Medulla oblongata (tissue), 1 donor: ENCODE measurements around the gene NUP93.
"Not testable (repeated sequence)": the region's sequence is repeated elsewhere in the genome, so short reads cannot be mapped to it uniquely, and the experiment has no call there.

Experiments
- DNase-seq: peaks from one replicate; pipeline ENCODE4 v3.0.0-alpha.2; 2015; ENCODE audit errors: extremely low spot score

Gene NUP93

GRCh38 chr16:56870276-56870888 lies 140.5 kb downstream of the NUP93 start:
- no peak for DNase-seq

GRCh38 chr16:56871172-56871593 lies 141.3 kb downstream of the NUP93 start:
- DNase-seq, result peak; percentile 44

- no peak for DNase-seq
Measured at GRCh38 chr16:56872863-56873391, 143.0 kb downstream of the NUP93 start.

GRCh38 chr16:56874800-56875199 lies 144.9 kb downstream of the NUP93 start:
- no peak for DNase-seq

- DNase-seq, result no peak
Measured at GRCh38 chr16:56876048-56876447, 146.1 kb downstream of the NUP93 start.

GRCh38 chr16:56877486-56878182 lies 147.7 kb downstream of the NUP93 start:
- DNase-seq, result no peak

GRCh38 chr16:56878282-56878854 lies 148.4 kb downstream of the NUP93 start:
- DNase-seq, result no peak

GRCh38 chr16:56879276-56879675 lies 149.3 kb downstream of the NUP93 start:
- no peak for DNase-seq

GRCh38 chr16:56880176-56880575 lies 150.2 kb downstream of the NUP93 start:
- no peak for DNase-seq

GRCh38 chr16:56880685-56881084 lies 150.8 kb downstream of the NUP93 start:
- no peak for DNase-seq

GRCh38 chr16:56882077-56882800 lies 152.3 kb downstream of the NUP93 start:
- no peak for DNase-seq

- no peak for DNase-seq
Measured at GRCh38 chr16:56883586-56883985, 153.7 kb downstream of the NUP93 start.

- no peak for DNase-seq
Measured at GRCh38 chr16:56884026-56884582, 154.2 kb downstream of the NUP93 start.

GRCh38 chr16:56884929-56885328 lies 155.0 kb downstream of the NUP93 start:
- DNase-seq, result not testable (repeated sequence)

- DNase-seq, result no peak
Measured at GRCh38 chr16:56885446-56886162, 155.7 kb downstream of the NUP93 start.

GRCh38 chr16:56886296-56886695 lies 156.4 kb downstream of the NUP93 start:
- no peak for DNase-seq

- DNase-seq, result no peak
Measured at GRCh38 chr16:56886826-56887225, 156.9 kb downstream of the NUP93 start.

GRCh38 chr16:56888806-56889205 lies 158.9 kb downstream of the NUP93 start:
- DNase-seq, result no peak

- DNase-seq, result no peak
Measured at GRCh38 chr16:56889206-56889605, 159.3 kb downstream of the NUP93 start.

GRCh38 chr16:56891685-56892084 lies 161.8 kb downstream of the NUP93 start:
- DNase-seq, result no peak

GRCh38 chr16:56892705-56893104 lies 162.8 kb downstream of the NUP93 start:
- DNase-seq, result no peak
